KMS-11 (cell line): ENCODE data around the gene GGT1.

Source experiments
- H2AFZ ChIP-seq: fragments of 200-600 bp; sonication (generic); 2 replicates; pipeline ENCODE4 v1.6.1; 2016; ENCODE audit warnings: antibody characterized with exemption, mixed run types, low read depth
- H3K27ac ChIP-seq: fragments of 200-600 bp; sonication (generic); 2 replicates; pipeline ENCODE4 v1.6.1; 2016; ENCODE audit warnings: mild to moderate bottlenecking, mixed run types
- H3K27me3 ChIP-seq: fragments of 200-600 bp; sonication (generic); 2 replicates; pipeline ENCODE4 v1.6.1; 2017; ENCODE audit warnings: mild to moderate bottlenecking, low read depth, mixed run types, moderate library complexity; ENCODE audit not compliant: insufficient read depth
- H3K36me3 ChIP-seq: fragments of 200-600 bp; sonication (generic); 2 replicates; pipeline ENCODE4 v1.6.1; 2017; ENCODE audit warnings: mild to moderate bottlenecking, mixed run types; ENCODE audit not compliant: insufficient read depth
- H3K4me1 ChIP-seq: fragments of 200-600 bp; sonication (generic); 2 replicates; pipeline ENCODE4 v1.6.1; 2016; ENCODE audit warnings: mild to moderate bottlenecking, low read depth, mixed run types; ENCODE audit not compliant: poor library complexity, severe bottlenecking
- H3K4me2 ChIP-seq: fragments of 200-600 bp; sonication (generic); 2 replicates; pipeline ENCODE4 v1.7.0; 2016; ENCODE audit warnings: mild to moderate bottlenecking, mixed run types
- H3K4me3 ChIP-seq: fragments of 200-600 bp; sonication (generic); IDR thresholded peaks from 2 replicates; pipeline ENCODE4 v1.6.1; 2017; ENCODE audit warnings: low read depth, low read length, mixed read lengths; ENCODE audit not compliant: insufficient read depth
- H3K79me2 ChIP-seq: fragments of 200-600 bp; sonication (generic); 2 replicates; pipeline ENCODE4 v1.6.1; 2016; ENCODE audit warnings: low read depth, mixed run types; ENCODE audit not compliant: insufficient read depth
- H3K9ac ChIP-seq: fragments of 200-600 bp; sonication (generic); 2 replicates; pipeline ENCODE4 v1.6.1; 2016; ENCODE audit warnings: mild to moderate bottlenecking, mixed run types
- H4K20me1 ChIP-seq: fragments of 200-600 bp; sonication (generic); 2 replicates; pipeline ENCODE4 v1.6.1; 2016; ENCODE audit warnings: mild to moderate bottlenecking, mixed run types; ENCODE audit not compliant: insufficient read depth
- TF ChIP-seq, protein P1 (sequence below): fragments of 200-600 bp; sonication (generic); conservative IDR thresholded peaks from 2 replicates; pipeline ENCODE4 v1.6.1; 2017; ENCODE audit warnings: low read depth, mild to moderate bottlenecking, antibody characterized with exemption, low read length, moderate library complexity, mixed read lengths

GGT1 gene

DNA sequence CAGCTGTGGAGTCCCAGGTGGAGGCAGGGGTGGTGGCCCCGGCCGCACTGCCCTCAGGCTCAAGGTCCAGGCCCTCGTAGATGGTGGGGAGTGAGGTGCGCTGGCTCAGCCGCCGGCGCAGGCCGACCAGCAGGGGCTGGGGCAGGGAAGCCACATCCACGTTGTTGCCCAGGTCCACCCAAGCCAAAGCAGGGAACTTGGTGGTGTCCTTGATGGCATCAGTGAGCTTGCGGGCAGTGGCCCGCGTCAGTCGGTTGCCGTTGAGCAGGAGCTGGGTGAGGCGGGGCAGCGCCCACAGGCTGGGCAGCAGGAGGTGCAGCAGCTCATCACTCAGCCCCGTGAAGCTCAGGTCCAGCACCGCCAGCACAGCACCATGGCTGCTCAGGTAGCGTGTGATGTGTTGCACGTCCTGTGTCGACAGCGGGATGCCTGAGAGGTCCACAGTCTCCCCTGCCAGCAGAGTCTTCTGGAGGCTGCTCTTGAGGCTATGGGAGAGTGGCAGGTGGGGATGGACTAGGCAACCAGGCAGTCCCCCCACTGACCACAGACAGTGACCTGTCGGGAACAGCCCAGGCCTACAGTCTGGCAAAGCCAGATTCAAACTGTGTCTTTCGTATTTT is 17.0 kb upstream of the GGT1 start:
- H3K79me2 ChIP-seq = no peaks in the 10 kb centered on the region
- no peaks in the 10 kb centered on the region for H3K36me3 ChIP-seq
- H3K9ac ChIP-seq = no peak overlapping the region
- no peak overlapping the region for H3K27ac ChIP-seq
- no peak overlapping the region for H3K4me2 ChIP-seq
- no peak overlapping the region for H3K4me3 ChIP-seq
- H3K27me3 ChIP-seq = no peaks in the 10 kb centered on the region
- H2AFZ ChIP-seq = no peak overlapping the region
- H3K4me1 ChIP-seq = peaks cover 15% of the 10 kb centered on the region
- no peaks in the 10 kb centered on the region for H4K20me1 ChIP-seq
- TF ChIP-seq, protein P1, sequence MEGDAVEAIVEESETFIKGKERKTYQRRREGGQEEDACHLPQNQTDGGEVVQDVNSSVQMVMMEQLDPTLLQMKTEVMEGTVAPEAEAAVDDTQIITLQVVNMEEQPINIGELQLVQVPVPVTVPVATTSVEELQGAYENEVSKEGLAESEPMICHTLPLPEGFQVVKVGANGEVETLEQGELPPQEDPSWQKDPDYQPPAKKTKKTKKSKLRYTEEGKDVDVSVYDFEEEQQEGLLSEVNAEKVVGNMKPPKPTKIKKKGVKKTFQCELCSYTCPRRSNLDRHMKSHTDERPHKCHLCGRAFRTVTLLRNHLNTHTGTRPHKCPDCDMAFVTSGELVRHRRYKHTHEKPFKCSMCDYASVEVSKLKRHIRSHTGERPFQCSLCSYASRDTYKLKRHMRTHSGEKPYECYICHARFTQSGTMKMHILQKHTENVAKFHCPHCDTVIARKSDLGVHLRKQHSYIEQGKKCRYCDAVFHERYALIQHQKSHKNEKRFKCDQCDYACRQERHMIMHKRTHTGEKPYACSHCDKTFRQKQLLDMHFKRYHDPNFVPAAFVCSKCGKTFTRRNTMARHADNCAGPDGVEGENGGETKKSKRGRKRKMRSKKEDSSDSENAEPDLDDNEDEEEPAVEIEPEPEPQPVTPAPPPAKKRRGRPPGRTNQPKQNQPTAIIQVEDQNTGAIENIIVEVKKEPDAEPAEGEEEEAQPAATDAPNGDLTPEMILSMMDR = no peak

DNA sequence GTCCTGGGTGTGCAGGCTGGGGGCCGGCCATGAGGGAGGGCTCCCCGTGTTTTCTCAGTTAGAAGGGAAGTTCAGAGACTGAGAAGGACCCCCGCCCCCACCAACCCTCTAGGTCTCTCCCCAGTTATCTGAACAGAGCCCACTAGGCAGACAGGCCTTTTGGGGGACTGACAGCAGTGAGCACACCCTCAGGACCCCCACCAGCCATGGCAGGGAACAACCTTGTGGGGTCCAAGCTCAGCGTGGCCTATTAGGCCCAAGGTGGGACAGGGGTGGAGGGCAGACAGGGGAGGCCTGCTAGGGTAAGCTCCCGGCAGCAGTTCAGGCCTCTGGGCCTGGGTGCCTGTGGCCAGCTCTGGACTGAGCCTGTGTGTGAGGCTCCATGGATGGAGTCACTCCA is 15.7 kb upstream of the GGT1 start:
- peaks cover 15% of the 10 kb centered on the region for H3K4me1 ChIP-seq
- TF ChIP-seq, protein P1 = no peak
- H3K9ac ChIP-seq = no peak overlapping the region
- no peaks in the 10 kb centered on the region for H3K79me2 ChIP-seq
- H2AFZ ChIP-seq = no peak overlapping the region
- no peaks in the 10 kb centered on the region for H3K36me3 ChIP-seq
- H3K4me2 ChIP-seq = no peak overlapping the region
- no peak overlapping the region for H3K27ac ChIP-seq
- no peaks in the 10 kb centered on the region for H3K27me3 ChIP-seq
- H4K20me1 ChIP-seq = no peaks in the 10 kb centered on the region
- H3K4me3 ChIP-seq = no peak overlapping the region

DNA sequence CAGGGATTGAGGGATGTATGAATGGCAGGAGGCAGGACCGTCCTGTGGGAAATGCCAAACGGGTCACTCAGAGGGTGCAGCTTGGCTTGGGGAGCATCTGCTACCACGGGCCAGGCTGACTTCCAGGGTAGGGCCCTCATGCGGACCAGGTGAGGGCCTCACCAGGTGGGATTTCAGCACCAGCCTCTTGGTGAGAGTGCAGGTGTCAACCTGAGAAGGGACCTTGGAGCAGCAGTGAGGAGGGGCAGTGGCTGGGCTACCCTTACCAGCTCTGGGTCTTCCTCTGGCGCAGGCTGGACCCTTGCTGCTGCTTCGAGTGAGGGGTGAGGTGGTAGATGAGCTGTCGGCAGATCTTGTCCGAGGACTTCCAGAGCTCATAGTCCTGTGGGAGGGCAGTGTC is 15.0 kb upstream of the GGT1 start:
- Histone ChIP-seq H4K20me1 (no peaks in the 10 kb centered on the region), H3K79me2 (no peaks in the 10 kb centered on the region), H3K4me2 (no peak overlapping the region), H2AFZ (no peak overlapping the region), H3K27me3 (no peaks in the 10 kb centered on the region), H3K4me1 (peaks cover 15% of the 10 kb centered on the region), H3K4me3 (no peak overlapping the region), H3K36me3 (no peaks in the 10 kb centered on the region), H3K27ac (no peak overlapping the region), H3K9ac (no peak overlapping the region)
- TF ChIP-seq, protein P1 = no peak

DNA sequence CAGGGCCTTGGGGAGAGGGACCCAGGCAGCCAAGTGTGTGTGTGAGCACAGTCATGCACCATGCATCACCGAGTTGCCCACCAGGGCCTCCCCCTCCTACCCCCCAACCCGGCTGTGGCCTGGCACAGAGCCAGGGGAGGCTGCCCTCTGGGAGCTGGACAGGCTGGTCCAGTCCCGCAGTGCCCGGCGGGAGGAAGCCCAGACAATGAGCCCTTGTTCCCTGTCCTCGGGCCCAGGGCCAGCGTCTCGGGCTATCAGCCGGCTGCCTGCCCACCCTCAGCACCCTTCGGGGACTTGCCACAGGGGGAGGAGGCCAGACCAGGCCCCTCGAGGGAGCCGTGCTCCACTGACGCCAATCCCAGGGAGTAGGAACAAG is 14.6 kb upstream of the GGT1 start:
- no peaks in the 10 kb centered on the region for H4K20me1 ChIP-seq
- H3K4me2 ChIP-seq = no peak overlapping the region
- no peaks in the 10 kb centered on the region for H3K36me3 ChIP-seq
- no peak overlapping the region for H3K4me3 ChIP-seq
- H3K27ac ChIP-seq = no peak overlapping the region
- no peaks in the 10 kb centered on the region for H3K27me3 ChIP-seq
- TF ChIP-seq, protein P1 = no peak
- no peak overlapping the region for H3K9ac ChIP-seq
- no peak overlapping the region for H2AFZ ChIP-seq
- H3K4me1 ChIP-seq = peaks cover 18% of the 10 kb centered on the region
- no peaks in the 10 kb centered on the region for H3K79me2 ChIP-seq
